Hepatocyte (in vitro differentiated cells): ENCODE measurements around the gene AKAP6. TPM values are rescaled to one million over a fixed set of nuclear protein-coding genes. Genes with fewer than 3 reads are reported as not detected.

Experiments used
- DNase-seq: peaks from one replicate; pipeline ENCODE4 v3.0.0-alpha.2; 2016; ENCODE audit warnings: low spot score
- H2AFZ ChIP-seq: fragments of 200-600 bp; sonication (generic); 2 replicates; pipeline ENCODE4 v1.6.0; 2016; ENCODE audit warnings: antibody characterized with exemption, mild to moderate bottlenecking
- H3K27ac ChIP-seq: fragments of 200-600 bp; sonication (generic); 2 replicates; pipeline ENCODE4 v1.5.1; 2016; ENCODE audit warnings: mild to moderate bottlenecking
- H3K27me3 ChIP-seq: fragments of 200-600 bp; sonication (generic); 2 replicates; pipeline ENCODE4 v1.6.1; 2016
- H3K36me3 ChIP-seq: fragments of 200-600 bp; sonication (generic); replicated peaks from 2 replicates; pipeline ENCODE4 v1.5.1; 2016; ENCODE audit warnings: low read depth; ENCODE audit not compliant: insufficient read depth
- H3K4me1 ChIP-seq: fragments of 200-600 bp; sonication (generic); 2 replicates; pipeline ENCODE4 v1.5.1; 2016; ENCODE audit warnings: mild to moderate bottlenecking, moderate library complexity; ENCODE audit not compliant: insufficient read depth
- H3K4me2 ChIP-seq: fragments of 200-600 bp; sonication (generic); 2 replicates; pipeline ENCODE4 v1.6.0; 2016
- H3K4me3 ChIP-seq: fragments of 200-600 bp; sonication (generic); 2 replicates; pipeline ENCODE4 v1.5.1; 2016; ENCODE audit warnings: mild to moderate bottlenecking
- H3K79me2 ChIP-seq: fragments of 200-600 bp; sonication (generic); 2 replicates; pipeline ENCODE4 v1.6.0; 2017; ENCODE audit warnings: mild to moderate bottlenecking
- H3K9me2 ChIP-seq: fragments of 200-600 bp; sonication (generic); replicated peaks from 2 replicates; pipeline ENCODE4 v1.6.0; 2017; ENCODE audit warnings: mild to moderate bottlenecking; ENCODE audit not compliant: insufficient read depth
- H3K9me3 ChIP-seq: fragments of 200-600 bp; sonication (generic); 2 replicates; pipeline ENCODE4 v1.5.1; 2016; ENCODE audit warnings: low read depth, mild to moderate bottlenecking
- H4K20me1 ChIP-seq: fragments of 200-600 bp; sonication (generic); 2 replicates; pipeline ENCODE4 v1.6.0; 2016; ENCODE audit warnings: mild to moderate bottlenecking; ENCODE audit not compliant: insufficient read depth, poor library complexity, severe bottlenecking
- EZH2 ChIP-seq: fragments of 200-600 bp; sonication (generic); IDR thresholded peaks from 2 replicates; pipeline ENCODE4 v1.6.1; 2016; ENCODE audit warnings: antibody characterized with exemption, mild to moderate bottlenecking, borderline replicate concordance
- EZH2phosphoT487 ChIP-seq: fragments of 200-600 bp; sonication (generic); IDR thresholded peaks from one replicate; pipeline ENCODE4 v1.6.1; 2018; ENCODE audit warnings: antibody characterized with exemption, mild to moderate bottlenecking, low read depth, moderate library complexity; ENCODE audit not compliant: unreplicated experiment, severe bottlenecking
- WGBS: methylation state at CpG from one replicate; pipeline ENCODE4 v1.1.6; 2016; ENCODE audit warnings: low lambda C conversion rate; ENCODE audit errors: missing lambda C conversion rate; 5-methylcytosine and 5-hydroxymethylcytosine counted together
- polyA plus RNA-seq: library from polyadenylated mRNA; unstranded; fragments of >200 nt; fragmentation: Nextera tagmentation; extraction: Ambion mirVana; gene quantifications from 2 replicates; pipeline ENCODE4 v1.2.1, GENCODE V29; 2016
- small RNA-seq: library from RNA; depleted of rRNA; stranded (forward); fragments of <200 nt; gene quantifications from one replicate; pipeline ENCODE3, GENCODE V24; 2014
- total RNA-seq: library from RNA; depleted of rRNA; stranded (reverse); fragments of >200 nt; gene quantifications from 2 replicates; pipeline ENCODE4 v1.2.3, GENCODE V29; 2014
- TF ChIP-seq, protein P1 (sequence below): fragments of 200-600 bp; sonication (generic); IDR thresholded peaks from 2 replicates; pipeline ENCODE4 v1.5.1; 2016; ENCODE audit warnings: antibody characterized with exemption, mild to moderate bottlenecking; ENCODE audit not compliant: poor library complexity

The AKAP6 gene
- total and polyA plus RNA-seq, 2 experiments from 2014 or later, result 1.1 to 2.1 TPM

- H3K4me2 ChIP-seq, result no peak overlapping the region
- TF ChIP-seq, protein P1, sequence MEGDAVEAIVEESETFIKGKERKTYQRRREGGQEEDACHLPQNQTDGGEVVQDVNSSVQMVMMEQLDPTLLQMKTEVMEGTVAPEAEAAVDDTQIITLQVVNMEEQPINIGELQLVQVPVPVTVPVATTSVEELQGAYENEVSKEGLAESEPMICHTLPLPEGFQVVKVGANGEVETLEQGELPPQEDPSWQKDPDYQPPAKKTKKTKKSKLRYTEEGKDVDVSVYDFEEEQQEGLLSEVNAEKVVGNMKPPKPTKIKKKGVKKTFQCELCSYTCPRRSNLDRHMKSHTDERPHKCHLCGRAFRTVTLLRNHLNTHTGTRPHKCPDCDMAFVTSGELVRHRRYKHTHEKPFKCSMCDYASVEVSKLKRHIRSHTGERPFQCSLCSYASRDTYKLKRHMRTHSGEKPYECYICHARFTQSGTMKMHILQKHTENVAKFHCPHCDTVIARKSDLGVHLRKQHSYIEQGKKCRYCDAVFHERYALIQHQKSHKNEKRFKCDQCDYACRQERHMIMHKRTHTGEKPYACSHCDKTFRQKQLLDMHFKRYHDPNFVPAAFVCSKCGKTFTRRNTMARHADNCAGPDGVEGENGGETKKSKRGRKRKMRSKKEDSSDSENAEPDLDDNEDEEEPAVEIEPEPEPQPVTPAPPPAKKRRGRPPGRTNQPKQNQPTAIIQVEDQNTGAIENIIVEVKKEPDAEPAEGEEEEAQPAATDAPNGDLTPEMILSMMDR, result no peak
- no peak for TF ChIP-seq EZH2phosphoT487
- no peaks in the 10 kb centered on the region for H3K79me2 ChIP-seq
- H4K20me1 ChIP-seq, result no peaks in the 10 kb centered on the region
- no peak overlapping the region for H2AFZ ChIP-seq
- H3K9me3 ChIP-seq, result no peaks in the 10 kb centered on the region
- H3K4me3 ChIP-seq, result no peak overlapping the region
- no peak overlapping the region for H3K27ac ChIP-seq
- no peak for DNase-seq
- H3K9me2 ChIP-seq, result no peaks in the 10 kb centered on the region
- no peaks in the 10 kb centered on the region for H3K27me3 ChIP-seq
- H3K36me3 ChIP-seq, result no peaks in the 10 kb centered on the region
- 95% methylated on average over 4 of the region's 4 CpGs for WGBS
- H3K4me1 ChIP-seq, result no peaks in the 10 kb centered on the region
Observed at GRCh38 chr14:32847867-32848266, 518.8 kb downstream of the AKAP6 start.

- H3K9me2 ChIP-seq, result no peaks in the 10 kb centered on the region
- H3K27me3 ChIP-seq, result no peaks in the 10 kb centered on the region
- no peaks in the 10 kb centered on the region for H3K9me3 ChIP-seq
- H4K20me1 ChIP-seq, result no peaks in the 10 kb centered on the region
- no peaks in the 10 kb centered on the region for H3K4me1 ChIP-seq
- TF ChIP-seq, protein P1, result no peak
- TF ChIP-seq EZH2, result no peak
- no peak for TF ChIP-seq EZH2phosphoT487
- no peaks in the 10 kb centered on the region for H3K36me3 ChIP-seq
- H3K27ac ChIP-seq, result no peak overlapping the region
- H3K79me2 ChIP-seq, result no peaks in the 10 kb centered on the region
- no peak overlapping the region for H2AFZ ChIP-seq
- WGBS, result 79% methylated on average over 5 of the region's 5 CpGs
- no peak overlapping the region for H3K4me2 ChIP-seq
- DNase-seq, result no peak
- no peak overlapping the region for H3K4me3 ChIP-seq
Observed at GRCh38 chr14:32865827-32866376, 536.8 kb downstream of the AKAP6 start.

DNA sequence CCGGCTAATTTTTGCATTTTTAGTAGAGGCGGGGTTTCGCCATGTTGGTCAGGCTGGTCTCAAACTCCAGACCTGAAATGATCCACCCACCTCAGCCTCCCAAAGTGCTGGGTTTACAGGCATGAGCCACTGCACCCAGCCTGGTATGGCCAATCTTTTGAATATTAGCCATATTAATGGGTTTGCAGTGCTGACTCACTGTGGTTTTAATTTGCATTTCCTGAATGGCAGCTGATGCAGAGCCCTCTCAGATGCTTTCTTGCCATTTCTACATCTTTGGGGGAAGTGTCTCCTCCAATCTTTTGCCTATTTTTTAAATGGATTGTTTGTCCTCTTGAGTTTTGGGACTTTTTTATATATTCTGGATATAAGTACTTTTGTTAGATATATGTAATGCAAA, 554.1 kb downstream of the AKAP6 start:
- H3K27me3 ChIP-seq, result no peaks in the 10 kb centered on the region
- no peaks in the 10 kb centered on the region for H3K9me2 ChIP-seq
- 92% methylated on average over 3 of the region's 3 CpGs for WGBS

More for the DNA sequence above, 554.1 kb downstream of the AKAP6 start:
- no peaks in the 10 kb centered on the region for H3K9me3 ChIP-seq
- H3K4me3 ChIP-seq, result no peak overlapping the region
- no peak overlapping the region for H3K27ac ChIP-seq
- TF ChIP-seq, protein P1, result no peak
- no peak for TF ChIP-seq EZH2
- no peak for TF ChIP-seq EZH2phosphoT487
- H3K79me2 ChIP-seq, result no peaks in the 10 kb centered on the region
- no peaks in the 10 kb centered on the region for H3K4me1 ChIP-seq
- H4K20me1 ChIP-seq, result no peaks in the 10 kb centered on the region
- DNase-seq, result no peak
- no peaks in the 10 kb centered on the region for H3K36me3 ChIP-seq
- no peak overlapping the region for H3K4me2 ChIP-seq
- H2AFZ ChIP-seq, result no peak overlapping the region

Small RNA genes lying within 50 kb of the gene (small RNA-seq; reads per million reads assigned to genes)
- 0.22 reads per million for gene RN7SL660P

Other genes with a start within 250 kb of the AKAP6 start
- not detected in 2 replicates for gene RNU6-7, start 127.3 kb upstream of the AKAP6 start, total RNA-seq
- gene RNU6-7, start 127.3 kb upstream of the AKAP6 start, polyA plus RNA-seq, result not detected in 2 replicates
- not detected in 2 replicates for gene RNU6-8, start 126.0 kb upstream of the AKAP6 start, total RNA-seq
- gene RNU6-8, start 126.0 kb upstream of the AKAP6 start, polyA plus RNA-seq, result not detected in 2 replicates